Liver (tissue), 3 donors: ENCODE results near the gene SSRP1.

ENCODE experiments used
- CTCF ChIP-seq: fragments of 150-350 bp; IDR thresholded peaks from 2 replicates; pipeline ENCODE4 v1.5.1; 2017; ENCODE audit warnings: improper control_type of control experiment, low read depth, low read length; ENCODE audit not compliant: missing input control
- FOXA1 ChIP-seq: IDR thresholded peaks from 2 replicates; pipeline ENCODE4 v1.6.1; 2016; ENCODE audit warnings: antibody characterized with exemption
- JUND ChIP-seq, 2 donors: IDR thresholded peaks; 2 replicates each; pipeline ENCODE4 v1.6.1; 2016; ENCODE audit warnings: antibody characterized with exemption in 2 of 2
- RAD21 ChIP-seq, 2 donors: IDR thresholded peaks; 2 replicates each; pipeline ENCODE4 v1.6.1; 2016; ENCODE audit warnings: antibody characterized with exemption in 2 of 2, mild to moderate bottlenecking in 2 of 2
- REST ChIP-seq: IDR thresholded peaks from 2 replicates; pipeline ENCODE4 v1.6.1; 2016; ENCODE audit warnings: antibody characterized with exemption, mild to moderate bottlenecking
- RXRA ChIP-seq, 2 donors: IDR thresholded peaks; 2 replicates each; pipeline ENCODE4 v1.6.1; 2017 to 2018; ENCODE audit warnings: antibody characterized with exemption in 2 of 2, mild to moderate bottlenecking in 1 of 2
- SP1 ChIP-seq: IDR thresholded peaks from 2 replicates; pipeline ENCODE4 v1.6.1; 2018; ENCODE audit warnings: antibody characterized with exemption, mild to moderate bottlenecking
- YY1 ChIP-seq: IDR thresholded peaks from 2 replicates; pipeline ENCODE4 v1.6.1; 2016; ENCODE audit warnings: antibody characterized with exemption, mild to moderate bottlenecking
- TF ChIP-seq, protein P1 (sequence below): IDR thresholded peaks from 2 replicates; pipeline ENCODE4 v1.6.1; 2016; ENCODE audit warnings: antibody characterized with exemption
- donor health status: healthy.
- donor health status: healthy.

DNA sequence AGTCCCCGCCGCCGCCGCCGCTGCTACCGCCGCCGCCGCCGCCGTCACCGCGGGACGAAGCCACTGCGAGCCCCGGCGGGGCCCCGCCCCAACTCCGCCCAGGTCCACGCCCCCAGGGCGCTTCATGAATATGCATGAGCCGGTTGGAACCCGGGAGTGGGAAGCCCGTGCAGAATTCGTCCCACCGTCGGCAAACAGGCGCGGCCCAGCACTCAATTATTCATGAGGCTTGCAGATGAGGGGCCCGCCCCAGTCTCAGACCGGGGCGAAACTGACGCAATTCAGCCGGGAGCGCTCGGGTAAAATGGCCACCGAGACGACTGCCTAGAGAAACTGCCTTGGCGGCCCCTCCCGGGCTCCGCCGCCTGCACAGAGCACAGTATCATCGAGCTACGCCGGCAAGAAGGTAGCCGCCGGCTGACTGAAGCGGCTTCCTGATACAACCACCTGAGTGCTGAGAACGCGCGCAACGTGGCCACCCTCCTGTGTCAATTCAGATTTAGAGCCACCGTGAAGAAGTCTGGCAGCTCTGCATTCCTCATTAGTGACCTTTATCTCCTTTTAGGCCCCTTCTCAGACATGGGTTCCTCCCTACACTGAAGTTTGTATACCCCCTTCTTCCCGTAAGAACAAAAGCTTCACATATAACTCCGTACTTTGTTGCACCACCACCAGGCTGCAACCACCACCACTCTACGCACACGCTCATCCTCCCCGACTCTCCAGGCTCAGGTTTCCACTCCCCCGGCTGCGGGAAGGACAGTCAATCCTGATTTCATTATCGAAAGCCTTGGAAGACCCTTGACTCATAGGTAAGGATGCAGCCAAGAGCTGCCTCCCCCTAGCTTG lies 10.6 kb downstream of the SSRP1 start, which contains the start of gene TNKS1BP1:
- TF ChIP-seq CTCF: no peak
- TF ChIP-seq RAD21 (IDR thresholded peaks at IDR 0.05): peak in 1 of 2 donors; percentile 45
- peak; percentile 46 to 66 for TF ChIP-seq RXRA (IDR thresholded peaks at IDR 0.05)
- peak in 1 of 2 donors; percentile 72 for TF ChIP-seq JUND (IDR thresholded peaks at IDR 0.05)
- TF ChIP-seq SP1: peak; percentile 81
- TF ChIP-seq REST: peak; percentile 61
- TF ChIP-seq, protein P1, sequence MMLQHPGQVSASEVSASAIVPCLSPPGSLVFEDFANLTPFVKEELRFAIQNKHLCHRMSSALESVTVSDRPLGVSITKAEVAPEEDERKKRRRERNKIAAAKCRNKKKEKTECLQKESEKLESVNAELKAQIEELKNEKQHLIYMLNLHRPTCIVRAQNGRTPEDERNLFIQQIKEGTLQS: peak; percentile 90
- TF ChIP-seq FOXA1: no peak
- TF ChIP-seq YY1: peak; percentile 98
